ENCODE results near the gene NDUFS1. TPM values are rescaled to one million over a fixed set of nuclear protein-coding genes. Genes with fewer than 3 reads are reported as not detected.
"Not testable (repeated sequence)": the region's sequence is repeated elsewhere in the genome, so short reads cannot be mapped to it uniquely, and the experiment has no call there.

The NDUFS1 gene
- total RNA-seq, 1 donor from 2014 or later: 16.4 TPM

DNA sequence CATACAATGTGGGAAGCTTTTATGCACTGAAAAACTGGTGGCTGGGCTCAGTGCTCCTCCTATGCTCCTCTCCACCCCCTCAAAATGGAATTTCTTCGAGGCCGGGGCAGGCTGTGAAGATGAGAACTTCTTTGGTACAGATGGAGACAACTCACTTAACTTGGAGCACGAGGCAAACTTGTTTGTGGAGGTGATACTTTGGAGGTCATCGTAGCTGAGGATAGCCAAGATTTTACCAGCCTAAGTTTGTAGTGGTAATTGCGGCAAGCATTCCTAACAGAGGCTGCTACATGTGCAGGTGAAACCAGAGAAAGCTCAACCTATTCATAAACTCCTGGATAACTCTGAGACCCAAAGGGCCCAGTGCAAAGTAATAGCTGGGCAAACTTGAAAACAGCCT, 13.6 kb downstream of the NDUFS1 start:
- H3K27me3 ChIP-seq: no peaks in the 10 kb centered on the region
- H3K9me3 ChIP-seq: no peaks in the 10 kb centered on the region
- DNase-seq (ENCODE audit: low spot score in 2 of 2): no peak
- H3K36me3 ChIP-seq: peaks cover 90 to 98% of the 10 kb centered on the region in 2 donors
- H3K4me1 ChIP-seq: no peaks in the 10 kb centered on the region
- no peak overlapping the region for H3K4me3 ChIP-seq
- TF ChIP-seq, protein P1, sequence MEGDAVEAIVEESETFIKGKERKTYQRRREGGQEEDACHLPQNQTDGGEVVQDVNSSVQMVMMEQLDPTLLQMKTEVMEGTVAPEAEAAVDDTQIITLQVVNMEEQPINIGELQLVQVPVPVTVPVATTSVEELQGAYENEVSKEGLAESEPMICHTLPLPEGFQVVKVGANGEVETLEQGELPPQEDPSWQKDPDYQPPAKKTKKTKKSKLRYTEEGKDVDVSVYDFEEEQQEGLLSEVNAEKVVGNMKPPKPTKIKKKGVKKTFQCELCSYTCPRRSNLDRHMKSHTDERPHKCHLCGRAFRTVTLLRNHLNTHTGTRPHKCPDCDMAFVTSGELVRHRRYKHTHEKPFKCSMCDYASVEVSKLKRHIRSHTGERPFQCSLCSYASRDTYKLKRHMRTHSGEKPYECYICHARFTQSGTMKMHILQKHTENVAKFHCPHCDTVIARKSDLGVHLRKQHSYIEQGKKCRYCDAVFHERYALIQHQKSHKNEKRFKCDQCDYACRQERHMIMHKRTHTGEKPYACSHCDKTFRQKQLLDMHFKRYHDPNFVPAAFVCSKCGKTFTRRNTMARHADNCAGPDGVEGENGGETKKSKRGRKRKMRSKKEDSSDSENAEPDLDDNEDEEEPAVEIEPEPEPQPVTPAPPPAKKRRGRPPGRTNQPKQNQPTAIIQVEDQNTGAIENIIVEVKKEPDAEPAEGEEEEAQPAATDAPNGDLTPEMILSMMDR (IDR thresholded peaks at IDR 0.05): no peak
- no peak overlapping the region for H3K27ac ChIP-seq
- intact Hi-C loops (cut with DNase I): no loop called here

DNA sequence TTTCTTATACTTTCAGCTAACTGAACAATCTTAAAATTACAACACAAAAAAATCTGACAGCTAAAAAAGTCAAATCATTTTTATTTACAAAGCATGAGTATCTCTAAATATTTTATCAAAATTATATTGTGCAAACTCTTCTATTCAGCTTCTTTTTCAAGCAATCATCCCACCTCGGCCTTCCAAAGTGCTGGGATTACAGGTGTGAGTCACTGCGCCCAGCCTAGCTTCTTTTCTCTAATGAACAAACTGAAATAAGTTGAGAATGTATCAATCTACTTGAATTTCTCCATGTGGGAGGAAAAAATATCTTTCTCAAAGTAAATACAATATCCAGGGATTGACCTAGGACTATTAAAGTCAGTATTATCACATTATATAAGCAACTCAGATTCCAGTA, 14.9 kb downstream of the NDUFS1 start:
- no peaks in the 10 kb centered on the region for H3K4me1 ChIP-seq
- no peaks in the 10 kb centered on the region for H3K9me3 ChIP-seq
- H3K36me3 ChIP-seq: peaks cover 90 to 98% of the 10 kb centered on the region in 2 donors
- no peak for DNase-seq (ENCODE audit: low spot score in 2 of 2)
- no peak overlapping the region for H3K27ac ChIP-seq
- H3K4me3 ChIP-seq: no peak overlapping the region
- intact Hi-C loops (cut with DNase I): no loop called here
- TF ChIP-seq, protein P1 (IDR thresholded peaks at IDR 0.05): no peak
- H3K27me3 ChIP-seq: no peaks in the 10 kb centered on the region

DNA sequence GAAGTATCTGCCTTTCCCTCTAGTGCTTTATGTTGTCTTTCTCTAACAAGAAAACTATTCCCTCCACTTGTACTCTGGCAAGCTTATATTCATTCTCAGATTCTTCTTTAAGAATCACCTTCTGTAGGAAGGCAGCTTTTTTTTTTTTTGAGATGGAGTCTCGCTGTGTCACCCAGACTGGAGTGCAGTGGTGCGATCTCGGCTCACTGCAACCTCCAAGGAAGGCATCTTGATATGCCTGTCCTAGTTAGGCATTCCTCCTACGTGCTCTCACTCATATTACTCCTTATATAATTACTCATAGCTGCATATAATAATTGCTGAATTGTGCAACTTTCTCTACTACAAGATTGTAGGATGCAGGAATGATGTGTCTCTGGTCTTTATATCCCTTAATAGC, 15.8 kb downstream of the NDUFS1 start:
- H3K27me3 ChIP-seq: no peaks in the 10 kb centered on the region
- TF ChIP-seq, protein P1 (IDR thresholded peaks at IDR 0.05): no peak
- intact Hi-C loops (cut with DNase I): no loop called here
- no peak overlapping the region for H3K4me3 ChIP-seq
- H3K36me3 ChIP-seq: peaks cover 86 to 92% of the 10 kb centered on the region in 2 donors
- H3K27ac ChIP-seq: no peak overlapping the region
- no peaks in the 10 kb centered on the region for H3K9me3 ChIP-seq
- H3K4me1 ChIP-seq: no peaks in the 10 kb centered on the region
- DNase-seq (ENCODE audit: low spot score in 2 of 2): no peak

DNA sequence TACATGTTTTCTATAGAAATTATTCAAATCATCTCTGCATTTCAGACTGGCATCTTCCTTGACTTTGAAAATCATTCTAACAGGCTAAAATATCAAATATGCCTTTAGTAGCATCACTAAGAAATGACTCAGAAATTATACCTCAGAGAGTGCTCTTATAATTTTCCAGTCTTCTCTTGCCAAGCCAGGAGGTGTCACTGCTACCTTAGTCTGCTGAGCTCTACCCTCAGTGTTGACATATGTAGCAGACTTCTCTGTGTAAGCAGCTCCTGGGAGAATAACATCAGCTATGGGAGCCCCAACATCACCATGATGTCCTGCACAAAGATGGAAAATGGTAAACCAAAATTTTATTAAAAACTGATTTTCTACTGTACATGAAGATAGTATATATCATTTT, 31.6 kb downstream of the NDUFS1 start:
- Histone ChIP-seq H3K4me1 (no peaks in the 10 kb centered on the region), H3K36me3 (peaks cover 61 to 99% of the 10 kb centered on the region in 2 donors), H3K27me3 (no peaks in the 10 kb centered on the region), H3K9me3 (no peaks in the 10 kb centered on the region), H3K4me3 (no peak overlapping the region), H3K27ac (no peak overlapping the region)
- intact Hi-C loops (cut with DNase I): no loop called here
- no peak for DNase-seq (ENCODE audit: low spot score in 2 of 2)
- TF ChIP-seq, protein P1 (IDR thresholded peaks at IDR 0.05): no peak

DNA sequence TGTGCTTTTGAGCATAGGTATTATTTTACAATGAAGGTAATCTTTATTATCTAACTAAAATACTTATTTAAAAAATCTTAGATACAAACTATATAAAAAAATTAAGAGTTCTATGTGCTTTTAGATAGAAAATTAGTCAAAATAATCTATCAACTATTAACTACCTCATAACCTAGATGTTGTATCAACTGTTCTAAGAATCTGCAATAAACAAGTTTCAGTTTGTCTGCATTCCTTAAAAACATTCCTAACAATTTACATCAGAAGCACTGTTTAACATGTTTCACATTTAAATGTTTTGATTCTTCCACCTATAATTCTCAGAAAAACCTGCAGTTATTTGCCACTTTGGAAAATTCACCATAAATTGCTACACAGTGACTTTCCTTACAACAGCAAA, 33.3 kb downstream of the NDUFS1 start:
- Histone ChIP-seq H3K4me3 (no peak overlapping the region), H3K4me1 (no peaks in the 10 kb centered on the region), H3K9me3 (peaks cover 0 to 8% of the 10 kb centered on the region in 2 donors), H3K27me3 (no peaks in the 10 kb centered on the region), H3K36me3 (peaks cover 64 to 99% of the 10 kb centered on the region in 2 donors), H3K27ac (no peak overlapping the region)
- TF ChIP-seq, protein P1 (IDR thresholded peaks at IDR 0.05): no peak
- no peak for DNase-seq (ENCODE audit: low spot score in 2 of 2)
- intact Hi-C loops (cut with DNase I): no loop called here

DNA sequence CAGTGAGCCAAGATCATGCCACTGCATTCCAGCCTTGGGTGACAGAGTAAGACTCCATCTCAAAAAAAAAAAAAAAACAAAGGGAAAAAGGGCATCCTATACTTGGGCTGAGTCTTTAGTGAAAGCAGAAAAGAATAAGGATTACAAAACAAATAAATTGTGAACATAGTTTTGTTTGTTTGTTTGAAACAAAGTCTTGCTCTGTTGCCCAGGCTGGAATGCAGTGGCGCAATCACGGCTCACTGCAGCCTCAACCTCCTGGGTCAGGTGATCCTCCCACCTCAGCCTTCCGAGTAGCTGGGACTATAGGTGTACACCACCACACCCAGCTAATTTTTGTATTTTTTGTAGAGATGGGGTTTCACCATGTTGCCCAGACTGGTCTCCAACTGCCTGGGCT, 36.7 kb downstream of the NDUFS1 start:
- H3K4me3 ChIP-seq; intact Hi-C loops (cut with DNase I); H3K4me1 ChIP-seq; H3K27me3 ChIP-seq; H3K27ac ChIP-seq; DNase-seq (ENCODE audit: low spot score in 2 of 2): not testable (repeated sequence)
- H3K36me3 ChIP-seq: peaks cover 48 to 87% of the 10 kb centered on the region in 2 donors
- peaks cover 0 to 14% of the 10 kb centered on the region in 2 donors for H3K9me3 ChIP-seq
